GM12801 (cell line): ENCODE data around the gene TRIM45.

ENCODE experiments used
- TF ChIP-seq, protein P1 (sequence below): IDR thresholded peaks from one replicate; pipeline ENCODE4 v1.5.1; 2011; ENCODE audit warnings: control low read depth; ENCODE audit not compliant: insufficient read length; ENCODE audit errors: extremely low read depth

TRIM45 gene

GRCh38 chr1:117128323-117129079 is 7.0 kb upstream of the TRIM45 start:
- TF ChIP-seq, protein P1, sequence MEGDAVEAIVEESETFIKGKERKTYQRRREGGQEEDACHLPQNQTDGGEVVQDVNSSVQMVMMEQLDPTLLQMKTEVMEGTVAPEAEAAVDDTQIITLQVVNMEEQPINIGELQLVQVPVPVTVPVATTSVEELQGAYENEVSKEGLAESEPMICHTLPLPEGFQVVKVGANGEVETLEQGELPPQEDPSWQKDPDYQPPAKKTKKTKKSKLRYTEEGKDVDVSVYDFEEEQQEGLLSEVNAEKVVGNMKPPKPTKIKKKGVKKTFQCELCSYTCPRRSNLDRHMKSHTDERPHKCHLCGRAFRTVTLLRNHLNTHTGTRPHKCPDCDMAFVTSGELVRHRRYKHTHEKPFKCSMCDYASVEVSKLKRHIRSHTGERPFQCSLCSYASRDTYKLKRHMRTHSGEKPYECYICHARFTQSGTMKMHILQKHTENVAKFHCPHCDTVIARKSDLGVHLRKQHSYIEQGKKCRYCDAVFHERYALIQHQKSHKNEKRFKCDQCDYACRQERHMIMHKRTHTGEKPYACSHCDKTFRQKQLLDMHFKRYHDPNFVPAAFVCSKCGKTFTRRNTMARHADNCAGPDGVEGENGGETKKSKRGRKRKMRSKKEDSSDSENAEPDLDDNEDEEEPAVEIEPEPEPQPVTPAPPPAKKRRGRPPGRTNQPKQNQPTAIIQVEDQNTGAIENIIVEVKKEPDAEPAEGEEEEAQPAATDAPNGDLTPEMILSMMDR = no peak

DNA sequence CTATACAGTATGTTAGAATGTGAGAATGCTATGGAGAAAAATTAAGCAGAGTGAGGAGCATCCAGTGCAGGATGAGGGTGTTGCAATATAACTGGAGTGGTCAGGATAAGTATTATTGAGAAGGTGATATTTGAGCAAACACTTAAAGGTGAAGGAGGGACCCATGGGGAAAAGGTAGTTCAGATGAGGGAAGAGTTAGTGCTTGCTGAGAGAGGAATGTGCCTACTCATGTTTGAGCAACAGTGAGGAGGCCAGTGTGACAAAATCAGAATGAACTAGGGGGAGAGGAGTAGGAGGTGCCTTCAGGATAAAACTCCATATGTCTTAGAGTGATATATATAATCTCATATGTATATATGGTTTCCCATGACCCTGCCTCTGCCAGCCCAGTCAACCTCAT is 6.2 kb upstream of the TRIM45 start:
- TF ChIP-seq, protein P1 = no peak

DNA sequence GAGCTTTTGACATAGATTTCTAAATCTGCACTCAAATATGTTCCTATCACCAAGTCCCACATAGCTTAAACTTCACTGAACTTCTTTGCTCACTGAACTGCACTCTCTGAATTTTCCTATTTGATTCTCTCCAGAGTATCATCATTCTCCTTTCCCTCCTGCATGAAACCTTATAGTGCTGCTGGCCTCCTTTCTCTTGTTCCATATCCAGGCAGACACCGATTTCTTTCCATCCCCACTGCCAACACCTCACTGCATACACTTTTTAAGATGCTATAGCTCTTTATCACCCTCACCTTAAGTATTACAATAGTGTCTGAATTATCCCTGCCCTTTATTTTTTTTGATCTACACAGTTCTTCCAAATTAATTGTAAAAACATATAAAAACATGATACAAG is 3.1 kb upstream of the TRIM45 start:
- TF ChIP-seq, protein P1 = no peak

DNA sequence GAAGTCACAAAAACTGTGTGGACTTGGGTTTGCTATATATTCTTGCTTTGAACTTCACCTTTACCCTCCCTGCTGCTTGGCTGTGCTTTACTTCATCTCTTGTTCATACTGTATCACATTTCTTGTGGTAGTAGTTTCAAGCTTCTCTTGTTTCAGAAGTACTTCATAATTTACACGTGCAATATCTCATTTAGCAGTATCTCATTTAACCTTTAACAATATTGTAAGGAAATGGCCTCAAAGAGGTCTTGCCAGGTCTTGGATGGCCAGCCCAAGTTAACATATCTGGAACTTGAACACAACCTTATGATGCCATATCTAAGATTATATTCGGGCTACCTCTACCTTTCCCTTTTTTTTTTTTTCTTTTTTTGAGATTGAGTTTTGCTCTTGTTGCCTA is 1.7 kb upstream of the TRIM45 start:
- TF ChIP-seq, protein P1 = no peak

DNA sequence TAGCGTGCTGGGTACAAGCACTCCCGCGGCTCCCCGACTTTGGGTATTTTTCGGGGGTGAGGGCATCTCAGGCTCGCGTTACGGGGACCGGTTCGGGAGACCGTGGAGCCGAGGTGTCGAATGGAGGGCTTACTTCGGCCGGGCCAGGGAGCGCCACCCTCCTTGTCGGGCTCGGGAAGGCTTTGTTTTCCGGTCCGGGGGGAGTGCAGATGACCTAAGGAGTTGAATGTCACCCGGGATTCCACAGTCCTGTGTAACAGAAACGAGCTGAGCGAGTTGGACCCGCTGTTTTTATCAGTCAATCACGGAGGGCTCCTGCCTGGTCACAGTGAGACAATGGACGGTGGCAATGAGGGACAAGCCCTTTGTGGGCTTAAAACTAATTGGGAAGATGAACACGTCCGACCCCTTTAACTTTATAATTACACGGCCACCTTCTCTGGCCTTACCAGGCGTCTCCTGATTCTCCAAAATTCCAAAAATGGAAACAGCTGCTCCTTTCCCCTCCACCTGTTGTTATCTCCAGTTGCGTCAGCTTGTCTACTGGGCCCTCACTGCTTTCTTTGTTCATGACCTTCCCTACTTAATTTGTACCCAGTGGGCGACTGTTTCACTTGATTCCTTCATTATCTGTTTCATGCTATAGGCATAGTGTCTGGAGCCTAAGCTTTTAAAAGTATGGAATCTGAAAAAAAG is 929 bp upstream of the TRIM45 start:
- TF ChIP-seq, protein P1 = no peak

- TF ChIP-seq, protein P1 = no peak
Observed at GRCh38 chr1:117120774-117121588, 568 bp downstream of the TRIM45 start.

GRCh38 chr1:117118137-117118536 is 3.4 kb downstream of the TRIM45 start:
- TF ChIP-seq, protein P1 = no peak
